Prostate gland (tissue), 2 donors: ENCODE results near the gene PCMTD2. TPM values are rescaled to one million over a fixed set of nuclear protein-coding genes. Genes with fewer than 3 reads are reported as not detected.
"Not testable (repeated sequence)": the region's sequence is repeated elsewhere in the genome, so short reads cannot be mapped to it uniquely, and the experiment has no call there.

Experiments
- DNase-seq: peaks from one replicate; pipeline ENCODE4 v3.0.0-alpha.2; 2019; ENCODE audit warnings: low spot score
- H3K27ac ChIP-seq, 2 donors: fragments of 200-600 bp; sonication (generic); 2 replicates each; pipeline ENCODE4 v1.5.1; 2017 to 2019
- H3K27me3 ChIP-seq: fragments of 200-600 bp; sonication (generic); replicated peaks from 2 replicates; pipeline ENCODE4 v1.5.1; 2019; ENCODE audit not compliant: insufficient read depth
- H3K36me3 ChIP-seq, 2 donors: fragments of 200-600 bp; sonication (generic); 1 replicate in 1 of 2; 2 replicates in 1 of 2; pipeline versions ENCODE4 v1.5.1 to v1.8.1; 2017 to 2019
- H3K4me1 ChIP-seq: fragments of 200-600 bp; sonication (generic); replicated peaks from 2 replicates; pipeline ENCODE4 v1.5.1; 2019
- H3K4me3 ChIP-seq, 2 donors: fragments of 200-600 bp; sonication (generic); 2 replicates each; pipeline ENCODE4 v1.5.1; 2017 to 2019
- H3K9me3 ChIP-seq: fragments of 200-600 bp; sonication (generic); 2 replicates; pipeline ENCODE4 v1.5.1; 2017
- WGBS: methylation state at CpG from one replicate; pipeline ENCODE4 v1.1.5; 2018; 5-methylcytosine and 5-hydroxymethylcytosine counted together
- intact Hi-C: fragments of 100-400 bp; cut with DNase I; formaldehyde crosslinking; loops from one replicate; pipeline ENCODE4 v1.14.2; 2022
- small RNA-seq, 2 donors: library from RNA; depleted of rRNA; stranded (forward); fragments of <200 nt; gene quantifications; one replicate each; pipeline ENCODE3, GENCODE V24; 2016
- total RNA-seq, 2 donors: library from RNA; depleted of rRNA; stranded (reverse); fragments of >200 nt; gene quantifications; one replicate each; pipeline ENCODE4 v1.1.0, GENCODE V29; 2016

Gene PCMTD2
- total RNA-seq, 2 donors from 2014 or later = 143 to 147 TPM

DNA sequence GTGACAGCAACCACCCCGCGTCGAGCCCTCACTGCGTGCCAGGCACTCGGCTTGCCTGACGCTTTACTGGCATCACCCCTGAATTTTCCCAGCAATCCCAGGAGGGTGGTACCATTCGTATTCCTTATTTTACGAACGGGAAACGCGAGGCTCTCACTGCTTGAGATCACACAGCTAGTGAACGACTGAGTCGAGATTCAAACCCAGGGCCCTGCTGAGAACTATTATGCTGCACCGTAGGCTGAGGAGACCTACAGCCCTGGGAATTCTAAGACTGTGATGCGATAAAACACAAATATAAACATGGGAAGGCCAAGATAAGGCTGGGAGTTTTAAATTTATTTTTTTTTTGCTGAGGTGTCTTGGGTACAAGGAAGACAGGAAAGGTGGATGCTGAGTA is 60.3 kb downstream of the PCMTD2 start:
- H3K4me1 ChIP-seq, H3K4me3 ChIP-seq, H3K9me3 ChIP-seq, intact Hi-C loops, DNase-seq, H3K27ac ChIP-seq, H3K36me3 ChIP-seq, H3K27me3 ChIP-seq: not testable (repeated sequence)
- 66% methylated on average over 14 of the region's 15 CpGs for WGBS

DNA sequence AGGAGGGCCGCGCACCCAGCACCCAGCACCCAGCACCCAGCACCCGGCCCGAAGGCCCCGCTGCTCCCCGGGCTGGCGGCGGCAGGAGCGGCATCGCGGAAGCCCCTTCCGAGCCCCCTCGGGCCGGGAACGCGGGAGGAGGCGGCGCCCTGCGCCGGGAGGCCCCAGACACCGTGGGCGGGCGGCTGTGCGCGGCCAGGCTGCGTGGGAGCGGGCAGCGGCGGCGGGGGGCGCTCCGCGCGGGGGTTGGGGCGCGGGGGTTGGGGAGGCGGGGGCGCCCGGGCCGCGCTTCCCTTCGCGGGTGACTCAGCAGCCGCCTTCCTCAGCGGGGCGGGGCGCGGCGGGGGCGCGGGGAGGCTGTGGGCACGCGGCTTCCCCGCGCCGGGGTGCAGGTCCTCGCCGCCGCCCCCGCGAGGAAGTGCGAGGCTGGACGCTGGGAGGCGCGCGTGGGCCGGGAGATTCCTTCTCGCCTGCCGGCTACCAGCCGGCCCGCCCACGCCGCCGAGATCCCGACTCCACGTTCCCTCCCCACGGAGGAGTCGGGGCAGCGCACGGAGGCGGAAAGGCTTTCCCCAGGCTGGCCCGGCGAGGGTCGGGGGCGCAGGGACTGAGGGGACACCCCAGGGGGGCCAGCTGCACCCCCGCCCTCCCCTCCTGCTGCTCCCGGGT is 61.0 kb downstream of the PCMTD2 start:
- H3K9me3 ChIP-seq, H3K36me3 ChIP-seq, intact Hi-C loops, H3K27me3 ChIP-seq, H3K4me1 ChIP-seq, DNase-seq, H3K27ac ChIP-seq: not testable (repeated sequence)
- peak overlapping the region in 1 of 2 donors; percentile 17 for H3K4me3 ChIP-seq
- WGBS = 1% methylated on average over 69 of the region's 87 CpGs

DNA sequence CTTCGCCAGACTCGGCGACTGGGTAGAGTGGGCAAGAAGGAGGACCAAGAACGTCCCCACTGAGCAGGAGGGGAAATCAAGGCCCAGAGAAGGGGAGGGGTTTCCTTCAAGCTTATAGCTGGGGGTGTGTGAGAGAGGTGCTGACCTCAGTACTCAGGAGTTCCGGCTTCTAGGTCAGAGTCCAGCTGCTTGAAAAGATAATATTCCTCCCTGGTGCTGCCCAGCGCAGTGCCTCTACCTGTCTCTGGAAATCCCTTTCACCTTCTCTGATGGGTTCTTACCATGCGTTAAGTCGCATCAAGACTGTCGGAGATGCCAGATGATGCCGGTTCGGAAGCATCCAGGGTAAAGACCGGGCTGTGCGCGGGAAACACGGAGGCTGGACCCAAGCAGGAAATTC is 61.8 kb downstream of the PCMTD2 start:
- H3K27me3 ChIP-seq, H3K4me3 ChIP-seq, H3K4me1 ChIP-seq, H3K9me3 ChIP-seq, intact Hi-C loops, DNase-seq, H3K36me3 ChIP-seq, H3K27ac ChIP-seq: not testable (repeated sequence)
- 89% methylated on average over 7 of the region's 15 CpGs for WGBS

DNA sequence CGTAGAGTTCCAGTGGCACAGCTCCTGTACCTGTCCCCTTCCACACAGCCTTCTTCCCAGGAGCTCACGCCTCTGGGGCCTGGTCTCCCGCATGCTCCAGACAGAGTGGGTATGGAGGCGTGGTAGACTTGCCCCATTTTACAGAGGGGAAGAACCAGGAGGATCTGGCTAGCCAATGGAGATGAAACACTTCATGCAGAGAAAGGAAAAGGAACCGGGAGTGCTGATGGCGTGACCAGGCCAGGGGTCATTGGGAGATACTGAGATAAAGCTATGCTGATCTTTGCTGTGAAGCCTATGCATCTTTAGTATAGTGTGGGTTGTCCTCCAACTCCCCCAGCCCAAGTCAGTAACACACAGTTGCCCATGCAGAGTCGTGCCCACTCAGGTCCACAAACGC is 62.5 kb downstream of the PCMTD2 start:
- H3K4me1 ChIP-seq, H3K27ac ChIP-seq, H3K9me3 ChIP-seq, H3K4me3 ChIP-seq, H3K36me3 ChIP-seq, DNase-seq, H3K27me3 ChIP-seq, intact Hi-C loops: not testable (repeated sequence)
- WGBS = 70% methylated on average over 3 of the region's 8 CpGs

DNA sequence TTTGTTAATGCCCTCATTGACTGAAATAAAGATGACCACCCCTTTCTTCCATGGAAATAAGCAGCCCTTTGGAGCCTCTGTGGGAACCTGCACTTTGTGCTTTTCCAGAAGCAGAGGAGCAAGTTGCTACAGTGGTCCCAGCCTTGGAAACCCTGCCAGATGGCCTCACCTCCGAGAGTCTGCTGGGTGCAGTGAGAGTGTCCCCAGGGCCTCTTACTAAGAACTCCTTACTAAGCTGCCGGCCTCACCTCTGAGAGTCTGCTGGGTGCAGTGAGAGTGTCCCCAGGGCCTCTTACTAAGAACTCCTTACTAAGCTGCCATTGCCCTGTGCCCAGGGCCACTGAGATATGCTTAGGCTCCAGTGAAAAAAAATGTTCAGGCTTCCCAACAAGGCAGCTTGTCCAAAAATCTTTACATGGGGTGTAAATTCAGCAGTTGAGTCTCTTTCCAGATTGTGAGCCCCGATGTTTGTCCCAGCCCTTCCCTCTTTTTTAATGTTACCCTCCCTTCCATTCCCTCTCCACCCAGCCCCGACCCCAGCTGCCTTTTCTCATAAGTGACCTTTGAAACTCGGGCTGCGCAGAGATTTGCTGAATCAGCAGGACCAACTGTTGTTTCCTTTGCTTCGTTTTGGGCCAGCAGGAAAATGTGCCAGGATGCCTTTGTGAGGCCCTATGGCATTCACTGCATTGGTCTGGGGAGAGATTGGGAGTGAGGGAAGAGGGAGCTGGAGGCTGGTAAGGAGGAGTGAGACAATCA is 66.7 kb downstream of the PCMTD2 start:
- intact Hi-C loops, H3K36me3 ChIP-seq, H3K4me1 ChIP-seq, H3K27ac ChIP-seq, H3K27me3 ChIP-seq, H3K4me3 ChIP-seq, H3K9me3 ChIP-seq, DNase-seq: not testable (repeated sequence)
- 76% methylated on average over 7 of the region's 7 CpGs for WGBS

Small RNA genes lying within 50 kb of the gene (small RNA-seq; reads per million reads assigned to genes)
- gene AL137028.2 = 0 reads per million in 2 donors

Other genes with a start within 250 kb of the PCMTD2 start
- gene C20orf204, start 219.6 kb upstream of the PCMTD2 start, total RNA-seq = 1 to 10 TPM in 1 of 2 donors, under 1 TPM in 1; 0.64 to 3.1 TPM
- gene SOX18, start 206.1 kb upstream of the PCMTD2 start, total RNA-seq = 10 to 100 TPM in 1 of 2 donors, 1 to 10 TPM in 1; 4.7 to 12.8 TPM
- gene TCEA2, start 192.6 kb upstream of the PCMTD2 start, total RNA-seq = 10 to 100 TPM; 45.0 to 69.5 TPM
- gene RGS19, start 176.2 kb upstream of the PCMTD2 start, total RNA-seq = 10 to 100 TPM; 13.3 to 15.1 TPM
- 1 to 10 TPM; 1.5 to 2.9 TPM for gene OPRL1, start 175.7 kb upstream of the PCMTD2 start, total RNA-seq
- 10 to 100 TPM in 1 of 2 donors, not detected in 1; 10.2 TPM for gene LKAAEAR1, start 171.3 kb upstream of the PCMTD2 start, total RNA-seq
- gene NPBWR2, start 148.2 kb upstream of the PCMTD2 start, total RNA-seq = not detected
- under 1 TPM; 0.27 to 0.74 TPM for gene MYT1, start 91.3 kb upstream of the PCMTD2 start, total RNA-seq